OCI-LY1 (cell line): ENCODE data around the gene MEIS1.
A peak's percentile ranks its signal among the peaks of the same experiment; 100 is the strongest.

Source experiments
- H2AFZ ChIP-seq: fragments of 200-600 bp; sonication (generic), shearing (Covaris generic); 2 replicates; pipeline ENCODE4 v1.6.0; 2014; ENCODE audit warnings: antibody characterized with exemption, mild to moderate bottlenecking, low read length
- H3F3A ChIP-seq: fragments of 200-600 bp; sonication (generic), shearing (Covaris generic); 2 replicates; pipeline ENCODE4 v1.6.0; 2014; ENCODE audit warnings: mild to moderate bottlenecking, antibody characterized with exemption, low read length, moderate library complexity; ENCODE audit not compliant: insufficient read depth
- H3K27ac ChIP-seq: fragments of 200-600 bp; sonication (generic); 2 replicates; pipeline ENCODE4 v1.5.1; 2014; ENCODE audit warnings: low read length, mixed run types, mild to moderate bottlenecking, low read depth; ENCODE audit not compliant: poor library complexity, severe bottlenecking
- H3K27me3 ChIP-seq: fragments of 200-600 bp; sonication (generic); 2 replicates; pipeline ENCODE4 v1.6.0; 2014; ENCODE audit warnings: antibody characterized with exemption, mild to moderate bottlenecking, low read length, moderate library complexity; ENCODE audit not compliant: insufficient read depth
- H3K36me3 ChIP-seq: fragments of 200-600 bp; sonication (generic); 2 replicates; pipeline ENCODE4 v1.6.1; 2014; ENCODE audit warnings: mild to moderate bottlenecking, antibody characterized with exemption, low read length, moderate library complexity, mixed read lengths; ENCODE audit not compliant: insufficient read depth
- H3K4me1 ChIP-seq: fragments of 200-600 bp; sonication (generic); 2 replicates; pipeline ENCODE4 v1.5.1; 2014; ENCODE audit warnings: mild to moderate bottlenecking, low read length, moderate library complexity; ENCODE audit not compliant: insufficient read depth, severe bottlenecking
- H3K4me2 ChIP-seq: fragments of 200-600 bp; sonication (generic), shearing (Covaris generic); 2 replicates; pipeline ENCODE4 v1.6.1; 2014; ENCODE audit warnings: low read length
- H3K4me3 ChIP-seq: fragments of 200-600 bp; sonication (generic); 2 replicates; pipeline ENCODE4 v1.5.1; 2014; ENCODE audit warnings: low read length, low read depth, mild to moderate bottlenecking, mixed read lengths; ENCODE audit not compliant: poor library complexity, severe bottlenecking
- H3K79me2 ChIP-seq: fragments of 200-600 bp; shearing (Covaris generic); 2 replicates; pipeline ENCODE4 v1.6.1; 2016; ENCODE audit warnings: mixed run types, low read length, mixed read lengths; ENCODE audit not compliant: insufficient read depth
- H3K9ac ChIP-seq: fragments of 200-600 bp; sonication (generic), shearing (Covaris generic); 2 replicates; pipeline ENCODE4 v1.6.1; 2014; ENCODE audit warnings: mild to moderate bottlenecking, low read length, mixed read lengths
- H3K9me2 ChIP-seq: fragments of 200-600 bp; sonication (generic), shearing (Covaris generic); 2 replicates; pipeline ENCODE4 v1.6.1; 2014; ENCODE audit warnings: low read depth, mild to moderate bottlenecking, low read length, mixed read lengths
- H3K9me3 ChIP-seq: fragments of 200-600 bp; shearing (Covaris generic); 2 replicates; pipeline ENCODE4 v1.6.1; 2014; ENCODE audit warnings: low read length, mixed read lengths
- H4K20me1 ChIP-seq: fragments of 200-600 bp; sonication (generic), shearing (Covaris generic); 2 replicates; pipeline ENCODE4 v1.6.0; 2016; ENCODE audit warnings: mild to moderate bottlenecking, low read length; ENCODE audit not compliant: insufficient read depth
- CTCF ChIP-seq: fragments of 200-600 bp; sonication (generic), shearing (Covaris generic); IDR thresholded peaks from 2 replicates; pipeline ENCODE4 v1.5.1; 2017; ENCODE audit warnings: mild to moderate bottlenecking, antibody characterized with exemption, low read length, moderate library complexity, mixed read lengths
- EZH2 ChIP-seq: fragments of 200-600 bp; sonication (generic), shearing (Covaris generic); IDR thresholded peaks from 2 replicates; pipeline ENCODE4 v1.8.0; 2017; ENCODE audit warnings: borderline replicate concordance, mixed run types, mild to moderate bottlenecking, antibody characterized with exemption, low read length, moderate library complexity, mixed read lengths

MEIS1 gene

GRCh38 chr2:66426244-66427111 is 8.4 kb upstream of the MEIS1 start:
- Histone ChIP-seq H2AFZ (no peak overlapping the region), H3K4me2 (no peak overlapping the region), H3F3A (no peaks in the 10 kb centered on the region), H3K27ac (no peak overlapping the region), H3K79me2 (no peaks in the 10 kb centered on the region), H3K4me1 (no peaks in the 10 kb centered on the region), H3K9ac (no peak overlapping the region), H3K4me3 (no peak overlapping the region), H4K20me1 (no peaks in the 10 kb centered on the region), H3K9me2 (no peaks in the 10 kb centered on the region), H3K36me3 (no peaks in the 10 kb centered on the region), H3K27me3 (no peaks in the 10 kb centered on the region), H3K9me3 (no peaks in the 10 kb centered on the region)
- TF ChIP-seq CTCF, result no peak
- TF ChIP-seq EZH2, result no peak

DNA sequence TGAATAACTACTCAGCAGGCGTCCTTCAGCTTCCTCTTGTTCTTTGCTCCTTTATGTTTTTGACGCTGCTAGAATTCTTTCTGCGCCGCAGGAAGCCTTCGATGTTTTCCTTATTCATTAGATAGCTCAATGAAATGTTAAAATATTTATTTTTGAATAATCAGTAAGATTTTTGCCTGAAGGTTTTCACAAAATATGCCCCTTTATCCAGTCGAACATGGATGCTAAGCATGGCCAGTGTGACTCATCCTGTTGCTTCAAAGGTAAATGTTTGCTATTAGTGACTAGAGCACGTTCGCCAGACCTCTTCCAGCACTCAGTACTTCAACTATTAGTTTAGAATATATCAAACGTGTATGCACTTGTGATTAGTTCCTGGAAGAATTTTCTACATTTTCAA is 7.6 kb upstream of the MEIS1 start:
- H2AFZ ChIP-seq, result no peak overlapping the region
- no peaks in the 10 kb centered on the region for H3K27me3 ChIP-seq

GRCh38 chr2:66428986-66429612 is 5.8 kb upstream of the MEIS1 start:
- Histone ChIP-seq H3K9me2 (no peaks in the 10 kb centered on the region), H3K36me3 (no peaks in the 10 kb centered on the region), H3K27me3 (no peaks in the 10 kb centered on the region), H3F3A (no peaks in the 10 kb centered on the region), H4K20me1 (no peaks in the 10 kb centered on the region), H3K9me3 (no peaks in the 10 kb centered on the region), H3K79me2 (no peaks in the 10 kb centered on the region), H3K4me3 (no peak overlapping the region), H3K4me2 (no peak overlapping the region), H3K27ac (no peak overlapping the region), H3K9ac (no peak overlapping the region), H2AFZ (no peak overlapping the region), H3K4me1 (no peaks in the 10 kb centered on the region)
- no peak for TF ChIP-seq EZH2
- TF ChIP-seq CTCF, result peak; percentile 92

More for the DNA sequence above, 7.6 kb upstream of the MEIS1 start:
- Histone ChIP-seq H3F3A (no peaks in the 10 kb centered on the region), H3K36me3 (no peaks in the 10 kb centered on the region), H3K27ac (no peak overlapping the region), H3K79me2 (no peaks in the 10 kb centered on the region), H3K4me2 (no peak overlapping the region), H4K20me1 (no peaks in the 10 kb centered on the region), H3K4me3 (no peak overlapping the region), H3K9me2 (no peaks in the 10 kb centered on the region), H3K9ac (no peak overlapping the region), H3K4me1 (no peaks in the 10 kb centered on the region), H3K9me3 (no peaks in the 10 kb centered on the region)
- TF ChIP-seq CTCF (no peak), EZH2 (no peak)
